HG03159 (cell line): ENCODE data around the gene LYSMD4.

Experiments used
- ATAC-seq: cut with Tn5 transposase; IDR thresholded peaks from one replicate; pipeline ENCODE4 v1.9.1; 2021; ENCODE audit warnings: mild to moderate bottlenecking, moderate library complexity; ENCODE audit not compliant: unreplicated experiment

LYSMD4 gene

DNA sequence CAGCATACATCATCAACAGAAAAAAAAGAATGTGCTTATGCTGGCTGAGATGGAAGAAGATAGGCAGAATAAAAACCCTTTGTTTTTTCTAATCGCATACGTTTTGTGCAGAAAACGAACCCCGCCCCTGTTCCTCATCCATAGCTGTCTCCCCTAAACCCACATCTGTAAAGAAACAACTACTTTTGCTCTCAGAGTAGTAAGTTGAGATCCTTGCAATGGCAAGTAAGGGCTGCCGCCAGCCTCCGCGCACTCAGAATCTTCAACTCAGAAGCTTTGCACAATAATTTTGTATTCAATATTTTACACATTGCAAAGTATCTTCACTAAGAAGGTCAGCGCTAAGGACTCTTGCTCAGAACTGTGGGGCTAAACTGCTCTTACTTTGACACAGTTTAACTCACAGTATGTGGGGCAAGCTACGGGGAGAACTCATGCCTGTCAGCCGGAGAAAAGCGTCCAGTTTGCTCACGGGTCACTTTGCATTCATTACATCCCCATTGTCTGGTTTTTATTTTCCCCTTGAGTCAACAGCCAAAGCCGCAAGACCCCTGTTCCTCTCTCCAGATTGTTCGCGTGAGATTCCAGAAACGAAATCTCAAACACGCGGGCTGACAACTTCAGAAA lies 1.0 kb downstream of the LYSMD4 start:
- no peak for ATAC-seq

DNA sequence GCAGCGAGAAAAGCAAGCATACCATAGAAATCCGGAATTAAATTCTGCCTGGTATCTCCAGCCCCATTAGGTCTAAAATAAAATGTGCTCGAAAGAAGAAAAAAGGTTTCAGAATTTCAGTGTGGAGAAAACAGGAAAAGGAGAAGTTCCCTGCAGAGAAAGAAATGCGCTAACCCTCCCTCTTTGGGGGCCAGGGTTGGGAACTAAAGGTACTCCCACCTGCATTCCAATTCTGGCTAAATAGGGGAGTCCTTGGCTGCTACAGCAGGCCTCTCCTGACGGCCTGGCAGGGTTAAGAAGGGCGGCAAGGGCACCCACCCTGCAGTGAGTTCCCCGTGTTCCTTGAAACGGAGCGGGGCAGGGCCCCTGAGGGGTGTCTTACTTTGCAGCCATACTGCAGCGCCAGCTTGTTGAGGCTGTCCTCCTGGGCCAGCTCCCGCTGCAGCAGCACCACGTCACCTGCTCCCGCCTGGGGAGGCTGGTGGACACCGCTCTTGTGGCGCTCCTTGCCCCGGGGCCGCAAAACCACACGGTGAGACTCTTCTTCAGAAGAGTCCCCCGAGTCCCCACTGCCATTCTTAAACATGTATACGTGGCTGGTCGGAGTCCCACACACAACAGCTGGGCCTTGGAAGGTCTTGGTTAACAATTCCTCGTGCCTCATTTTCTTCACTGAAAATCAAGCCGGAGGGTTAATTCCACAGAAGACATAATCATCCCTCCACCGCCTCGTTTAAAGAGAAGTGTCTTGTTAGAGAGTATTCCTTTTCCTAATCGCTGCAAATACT lies 1.7 kb downstream of the LYSMD4 start:
- no peak for ATAC-seq

DNA sequence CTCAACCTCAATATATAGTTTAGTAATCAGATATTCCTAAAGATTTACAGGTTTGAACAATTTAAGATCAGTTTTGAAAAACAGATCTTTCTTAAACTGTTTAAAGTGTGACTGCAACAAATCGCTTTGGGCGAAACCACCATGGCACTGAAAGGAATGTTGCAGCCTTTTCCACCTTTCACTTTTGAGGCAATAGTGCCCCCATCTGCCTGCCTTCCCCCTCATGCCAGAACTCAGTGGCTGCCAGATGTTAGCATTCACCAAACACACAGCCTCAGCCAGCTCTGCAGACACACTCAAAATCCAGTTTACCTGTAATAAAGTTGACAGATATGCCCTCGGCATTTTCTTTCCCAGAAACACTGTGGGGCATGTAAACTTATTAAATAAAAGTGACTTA lies 3.3 kb downstream of the LYSMD4 start:
- no peak for ATAC-seq

DNA sequence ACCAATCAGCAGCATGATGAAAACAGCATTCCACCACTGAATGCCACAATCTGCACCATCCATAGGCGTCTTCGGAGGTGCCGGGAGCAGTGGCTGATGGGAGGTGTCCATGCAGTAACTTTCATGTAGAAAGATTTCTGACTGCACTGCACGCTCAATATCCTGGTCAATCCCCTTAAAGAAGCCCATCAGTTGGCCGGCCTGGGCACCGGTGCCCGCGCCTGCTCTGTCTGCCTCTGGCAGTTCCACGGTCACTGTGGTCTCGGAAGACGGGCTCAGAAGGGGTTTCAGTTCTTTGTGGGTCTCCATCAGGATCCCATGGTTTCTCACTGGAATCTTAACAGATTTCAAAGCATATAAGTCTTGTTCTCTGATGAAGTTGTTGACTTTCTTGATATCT lies 3.9 kb downstream of the LYSMD4 start:
- no peak for ATAC-seq

DNA sequence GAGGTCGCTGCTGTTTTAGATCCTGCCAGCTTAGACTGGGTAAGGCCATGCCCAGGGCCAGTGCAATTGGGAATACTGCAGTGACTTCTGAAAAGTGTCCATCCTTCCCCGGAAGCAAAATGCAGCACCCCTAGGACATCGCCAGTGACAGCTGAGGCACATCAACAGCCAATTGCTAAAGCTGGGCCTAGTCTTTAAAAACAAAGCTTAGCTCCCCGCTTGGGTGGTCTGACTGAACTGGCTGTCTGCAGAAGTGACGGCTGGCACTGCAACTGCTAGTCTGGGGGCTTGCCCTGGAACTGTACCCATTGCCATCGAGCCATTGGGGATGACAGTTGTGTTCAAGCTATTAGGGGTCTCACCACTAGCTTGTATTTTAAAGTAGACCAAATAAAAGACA lies 4.3 kb downstream of the LYSMD4 start:
- no peak for ATAC-seq

DNA sequence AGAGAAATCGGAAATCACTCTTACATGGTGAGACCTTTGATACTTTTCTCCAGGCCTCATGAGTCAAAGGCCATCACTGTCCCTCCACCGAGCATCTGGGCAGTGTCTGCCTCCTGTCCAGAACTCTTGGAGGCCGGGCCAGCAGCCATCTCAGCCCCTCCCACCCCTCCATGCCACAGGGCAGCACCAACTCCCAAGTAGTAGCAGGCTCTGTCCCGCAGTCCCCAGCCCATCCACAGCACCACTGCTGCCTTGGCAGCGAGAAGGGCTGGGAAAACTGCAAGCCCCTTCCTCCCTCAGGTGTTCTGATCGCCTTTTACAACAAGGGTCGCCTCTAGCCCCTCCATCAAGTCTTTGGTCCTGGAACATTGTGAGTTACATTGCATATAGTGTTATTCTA lies 5.5 kb downstream of the LYSMD4 start:
- no peak for ATAC-seq

DNA sequence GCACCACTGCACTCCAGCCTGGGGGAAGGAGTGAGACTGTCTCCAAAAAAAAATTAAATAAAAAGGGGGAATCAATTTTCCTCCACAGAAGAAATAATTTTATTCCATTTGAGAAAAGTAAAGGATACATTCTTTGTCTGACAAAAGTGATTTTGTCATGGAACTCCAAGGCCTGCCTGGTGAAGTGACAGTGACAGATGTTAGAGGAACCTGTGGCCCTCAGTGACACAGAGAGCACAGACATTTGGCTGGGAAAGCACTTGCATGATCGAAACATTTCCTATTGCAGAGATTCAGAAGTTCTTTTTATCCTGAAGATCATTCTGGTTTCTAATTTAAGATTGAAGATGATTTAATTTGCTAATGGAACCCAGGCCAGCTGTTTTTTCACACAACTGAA lies 5.9 kb downstream of the LYSMD4 start:
- no peak for ATAC-seq

DNA sequence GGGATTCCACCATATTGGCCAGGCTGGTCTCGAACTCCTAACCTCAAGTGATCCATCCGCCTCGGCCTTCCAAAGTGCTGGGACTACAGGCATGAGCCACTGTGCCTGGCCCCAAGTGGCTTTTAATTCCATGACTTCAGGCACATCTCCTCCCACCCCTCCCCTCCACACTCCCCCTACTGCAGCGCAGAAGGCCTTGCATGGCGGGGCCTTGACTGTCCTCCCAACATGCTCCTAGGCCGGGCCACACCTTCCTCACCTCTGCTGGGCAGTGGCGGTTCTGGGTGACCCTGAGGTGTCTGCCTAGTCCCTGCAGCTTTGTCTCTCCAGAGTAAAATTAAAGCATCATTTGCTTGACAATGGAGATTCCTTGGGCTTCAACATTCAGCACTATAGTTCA lies 6.9 kb downstream of the LYSMD4 start:
- ATAC-seq = no peak

DNA sequence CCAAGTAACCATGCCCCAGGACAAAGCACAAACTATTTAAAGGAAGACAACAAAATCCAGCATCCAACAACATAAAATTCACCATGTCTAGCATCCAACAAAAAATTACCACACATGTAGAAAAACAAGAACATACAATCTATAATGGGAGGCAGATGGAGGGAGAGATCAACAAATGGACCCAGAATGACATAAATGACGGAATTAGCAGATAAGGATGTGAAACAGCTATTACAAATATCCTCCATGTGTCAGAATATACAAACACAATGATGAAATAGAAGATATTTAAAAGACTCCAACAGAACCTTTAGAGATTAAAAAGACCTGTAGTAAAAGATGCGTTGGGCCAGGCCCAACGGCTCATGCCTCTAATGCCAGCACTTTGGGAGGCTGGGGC lies 10.8 kb downstream of the LYSMD4 start:
- ATAC-seq = no peak

DNA sequence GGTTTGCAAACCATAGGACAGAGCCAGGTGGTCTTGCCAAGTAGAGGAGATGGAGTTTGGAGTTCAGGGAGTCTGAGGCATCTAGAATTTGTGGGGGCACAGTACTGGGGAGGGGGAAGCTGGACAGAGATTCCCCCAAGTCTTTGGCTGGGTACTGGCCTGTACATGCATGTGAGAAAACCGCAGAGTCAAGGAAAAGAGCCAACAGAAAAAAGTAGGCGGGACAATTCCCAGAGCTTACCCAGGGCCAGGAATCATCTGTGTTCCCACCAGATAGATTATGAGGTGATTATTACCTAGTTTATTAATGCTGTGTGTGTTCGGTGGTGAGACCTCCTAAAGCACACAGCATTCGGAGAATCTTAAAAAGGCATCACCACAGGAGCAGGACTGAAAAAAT lies 11.3 kb downstream of the LYSMD4 start:
- ATAC-seq = no peak

DNA sequence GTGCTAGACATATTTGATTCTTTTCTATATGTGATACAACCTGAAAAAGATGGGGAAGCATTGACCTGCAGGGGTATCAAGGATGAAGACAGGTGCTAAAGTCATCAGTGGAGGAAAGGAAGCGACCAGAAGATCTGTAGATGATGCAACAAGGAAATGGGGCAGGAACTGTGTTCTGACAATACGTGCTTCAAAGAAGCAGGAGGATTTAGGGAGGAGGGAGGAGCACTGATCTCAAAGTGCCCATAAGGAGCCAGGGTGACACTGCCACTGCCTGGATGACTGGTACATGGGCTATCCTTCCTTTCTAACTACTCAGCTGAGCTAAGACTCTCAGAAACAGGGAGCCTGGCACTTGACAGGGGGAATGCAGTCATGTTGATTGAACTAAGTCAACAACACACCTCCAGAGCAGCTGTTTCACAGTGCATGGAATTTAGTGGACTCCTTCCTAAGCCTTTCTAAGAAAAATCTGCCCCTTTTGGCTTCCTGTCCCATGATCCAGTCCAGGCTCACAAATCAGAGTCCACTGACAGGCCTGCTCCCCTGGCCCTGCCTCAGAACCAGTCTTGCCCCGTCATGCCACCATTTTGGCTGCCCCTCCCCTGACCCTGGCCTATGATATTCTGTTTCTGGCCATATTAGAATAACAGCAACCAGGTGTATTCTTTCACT lies 12.0 kb downstream of the LYSMD4 start:
- ATAC-seq = no peak

DNA sequence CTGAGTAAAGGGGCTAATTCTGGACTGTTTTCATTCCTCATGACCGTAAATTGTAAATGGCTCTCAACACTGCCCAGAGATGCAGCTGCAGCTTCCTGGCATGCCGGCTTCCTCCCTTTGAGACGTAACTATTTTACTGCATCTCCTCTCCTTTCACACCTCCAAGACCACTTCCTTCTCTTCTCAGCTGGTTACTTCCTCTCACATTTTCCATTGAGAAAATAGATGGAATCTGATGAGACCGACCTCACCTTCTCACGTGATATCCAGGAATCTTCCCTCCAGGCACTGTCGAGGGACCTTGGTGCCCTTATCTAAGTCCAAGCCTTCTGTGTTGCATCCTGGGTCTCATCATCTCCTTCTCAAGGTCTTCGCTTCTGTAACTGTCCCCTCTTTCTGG lies 12.7 kb downstream of the LYSMD4 start:
- no peak for ATAC-seq

DNA sequence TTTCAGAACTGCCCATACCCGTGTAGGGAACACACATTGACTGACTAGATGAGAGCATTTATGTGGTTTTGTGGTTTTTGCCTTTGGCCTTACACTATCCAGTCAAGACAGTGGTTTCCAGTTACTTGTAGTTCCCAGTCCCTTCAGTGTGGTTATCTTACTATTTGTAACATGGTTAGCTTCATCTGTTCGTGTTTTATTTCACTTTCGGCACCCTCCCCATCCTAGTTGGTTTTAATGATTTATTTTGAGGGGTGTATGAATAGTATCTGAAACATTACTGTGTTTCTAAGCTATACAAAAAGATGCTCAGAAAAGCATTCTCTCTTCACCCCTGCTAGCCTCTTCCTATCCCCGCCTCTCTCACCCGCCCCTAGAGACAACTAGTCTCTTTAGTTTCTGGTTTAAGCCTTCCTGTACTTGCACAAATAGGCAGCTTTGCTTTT lies 14.1 kb downstream of the LYSMD4 start:
- peak; percentile 75 for ATAC-seq

DNA sequence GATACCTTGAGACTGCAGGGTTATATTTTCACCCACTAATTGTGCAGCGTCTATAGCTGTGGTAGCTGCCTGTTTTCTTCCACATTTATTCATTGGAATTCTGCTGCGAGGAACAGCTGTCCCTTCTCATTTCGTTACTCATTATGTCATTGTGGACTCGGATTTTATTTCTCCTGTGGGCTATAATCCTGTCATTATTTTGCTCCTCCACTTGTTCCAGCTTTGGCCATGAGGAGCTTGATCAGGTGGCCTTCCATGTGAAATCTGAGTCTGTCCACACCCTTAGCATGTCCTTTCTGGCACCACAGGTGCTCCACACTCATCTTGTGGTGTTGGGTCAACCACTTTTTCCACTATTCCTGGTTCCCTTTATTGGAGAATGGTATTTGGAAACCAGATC lies 14.8 kb downstream of the LYSMD4 start:
- ATAC-seq = no peak

DNA sequence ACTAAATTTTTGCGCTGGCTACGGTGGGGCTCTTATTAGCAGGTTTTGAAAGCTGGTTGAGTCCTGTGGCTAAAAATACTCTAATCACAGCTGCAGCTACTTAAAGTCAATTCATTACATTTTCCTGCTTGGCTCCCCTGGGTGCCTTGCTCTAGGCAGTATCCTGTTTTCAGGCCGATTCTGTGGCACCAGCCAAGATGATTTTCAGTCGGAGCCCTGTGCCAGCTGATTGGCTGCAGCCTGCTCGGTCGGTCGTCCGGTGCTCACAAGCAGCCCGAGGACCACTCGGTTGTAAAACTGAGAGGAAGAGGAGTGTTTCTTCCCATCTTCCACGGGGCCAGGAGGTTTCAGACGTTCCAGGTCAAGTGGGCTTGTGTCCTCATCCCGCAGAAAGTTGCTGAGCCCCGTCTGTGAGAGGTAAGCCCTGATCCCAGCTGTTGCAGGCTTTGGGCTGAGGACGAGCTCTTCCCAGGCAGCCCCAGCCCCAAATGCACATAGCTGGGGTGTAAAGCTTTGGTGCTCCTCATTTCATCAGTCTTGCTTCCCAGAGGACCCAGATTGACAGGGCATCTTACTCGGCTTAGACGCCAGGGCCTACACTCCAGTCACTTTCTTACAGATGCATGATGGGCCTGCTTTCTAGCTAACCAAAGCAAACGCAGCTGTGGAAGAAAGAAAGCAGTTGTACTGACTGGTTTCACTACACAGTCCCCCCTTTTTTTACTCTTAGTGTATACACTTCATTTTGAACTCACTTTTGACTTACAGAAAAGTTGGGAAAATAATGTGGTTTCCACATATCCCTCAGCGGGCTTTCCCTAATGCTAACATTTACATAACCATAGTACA lies 15.9 kb downstream of the LYSMD4 start:
- peak; percentile 33 for ATAC-seq

DNA sequence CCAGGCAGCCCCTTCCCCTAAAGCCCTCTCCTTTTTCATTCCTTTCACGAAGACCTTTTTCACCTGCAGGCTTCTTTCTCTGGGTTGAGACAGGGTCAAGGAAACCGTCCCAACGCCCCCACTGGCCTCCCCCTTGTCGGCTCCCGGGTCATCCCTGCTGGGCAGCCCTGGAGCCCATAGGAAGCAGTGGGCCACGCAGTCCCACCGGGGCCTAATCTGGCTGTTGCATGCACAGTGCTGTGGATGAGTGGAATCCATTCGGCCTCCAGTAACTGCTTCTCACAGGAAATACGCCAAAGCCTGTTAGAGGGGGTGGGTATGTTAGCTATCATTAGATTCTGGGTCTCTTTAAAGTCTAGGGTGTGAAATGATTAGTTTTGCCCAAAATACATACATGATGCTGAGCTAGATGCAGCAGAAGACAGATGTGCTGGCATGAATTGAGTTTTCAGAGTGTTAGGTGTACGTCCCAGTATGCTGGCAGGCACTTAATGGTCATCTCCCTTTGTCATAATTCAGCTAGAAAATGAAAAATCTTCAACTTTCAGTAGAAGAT lies 16.6 kb downstream of the LYSMD4 start:
- no peak for ATAC-seq

DNA sequence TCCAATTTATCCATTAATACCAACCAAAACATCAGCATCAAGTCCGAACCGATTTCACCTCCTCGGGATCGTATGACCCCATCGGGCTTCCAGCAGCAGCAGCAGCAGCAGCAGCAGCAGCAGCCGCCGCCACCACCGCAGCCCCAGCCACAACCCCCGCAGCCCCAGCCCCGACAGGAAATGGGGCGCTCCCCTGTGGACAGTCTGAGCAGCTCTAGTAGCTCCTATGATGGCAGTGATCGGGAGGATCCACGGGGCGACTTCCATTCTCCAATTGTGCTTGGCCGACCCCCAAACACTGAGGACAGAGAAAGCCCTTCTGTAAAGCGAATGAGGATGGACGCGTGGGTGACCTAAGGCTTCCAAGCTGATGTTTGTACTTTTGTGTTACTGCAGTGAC lies 20.8 kb downstream of the LYSMD4 start:
- ATAC-seq = no peak

DNA sequence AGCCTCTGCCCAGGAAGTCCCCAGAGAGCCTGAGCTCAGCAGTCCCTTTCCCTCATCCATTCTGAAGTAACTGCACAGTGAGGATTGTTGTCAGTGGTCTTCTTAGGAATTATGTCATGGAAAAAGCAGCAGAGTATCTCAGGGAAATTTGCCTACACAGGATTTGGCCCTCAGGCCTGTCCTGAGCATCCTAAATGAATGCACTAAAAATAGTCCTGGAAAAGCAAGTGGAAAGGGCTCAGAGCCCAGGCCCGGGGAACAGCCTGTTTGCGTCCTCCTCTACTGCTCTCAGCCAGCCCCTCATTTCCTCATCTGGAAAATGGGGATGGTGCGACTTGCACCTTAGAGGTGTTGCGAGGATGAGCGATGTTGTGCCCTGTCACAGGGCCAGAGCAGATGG lies 21.6 kb downstream of the LYSMD4 start:
- ATAC-seq = no peak

DNA sequence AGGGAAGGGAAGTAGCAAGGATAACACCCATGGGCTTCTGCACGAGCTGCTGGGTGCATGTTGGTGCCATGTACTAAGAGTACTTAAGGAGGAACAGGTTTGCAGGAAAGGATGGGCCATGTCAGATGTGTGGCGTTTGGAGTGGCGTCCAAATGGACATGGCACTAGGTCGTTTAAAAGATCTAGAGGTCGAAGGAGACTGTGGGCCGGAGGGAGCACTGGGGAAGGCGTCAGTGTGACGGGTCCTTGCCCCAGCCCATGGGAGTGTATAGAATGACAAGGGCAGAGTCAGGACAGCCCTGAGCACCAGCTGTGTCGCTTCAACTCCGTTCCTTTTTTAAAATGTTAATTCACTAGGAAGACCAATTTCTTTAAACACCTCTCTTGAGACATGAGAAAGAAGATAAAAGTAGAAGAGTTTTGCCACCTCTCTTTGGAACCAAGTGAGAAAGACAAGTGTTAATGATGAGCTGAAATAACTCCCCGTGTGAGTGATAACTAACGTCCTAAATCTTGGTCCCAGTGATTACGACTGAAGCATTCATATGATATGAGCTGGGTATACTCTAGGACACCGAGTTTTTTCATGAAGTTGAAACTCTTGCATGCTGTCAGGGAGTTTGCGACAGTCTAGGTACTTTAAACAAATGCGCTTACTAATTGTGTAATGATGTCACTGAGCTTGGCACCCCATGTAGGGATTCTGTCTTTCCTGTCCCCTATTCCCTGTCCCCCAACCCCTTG lies 23.8 kb downstream of the LYSMD4 start:
- no peak for ATAC-seq

DNA sequence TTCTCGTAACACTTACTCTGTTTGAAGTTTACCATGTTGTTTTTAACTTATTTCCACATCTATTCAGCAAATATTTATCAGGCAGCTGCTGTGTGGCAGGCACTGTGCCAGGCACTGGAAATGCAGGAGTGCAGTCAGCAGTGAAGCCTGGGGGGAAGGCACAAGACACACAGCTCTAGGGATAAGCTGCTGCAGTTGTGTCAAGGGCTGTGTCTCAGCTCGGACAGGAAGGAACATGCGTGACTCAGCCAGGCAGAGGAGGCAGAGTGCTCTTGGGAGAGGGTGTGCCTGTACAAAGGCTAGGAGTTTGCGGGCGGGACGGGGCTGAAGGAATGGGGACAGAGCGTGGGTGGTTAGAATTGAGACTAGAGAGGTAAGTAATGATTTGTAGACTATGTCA lies 24.7 kb downstream of the LYSMD4 start:
- no peak for ATAC-seq
